DMS153 treated with DMSO at 0.1 percent for 48 hours (cell line): ENCODE results near the gene PTPRG.

Experiments used
- DNase-seq: peaks from one replicate; lab custom pipeline; 2025; ENCODE audit not compliant: unreplicated experiment; lab: John Stamatoyannopoulos, UW

PTPRG gene

GRCh38 chr3:61616586-61616985 lies 55.2 kb downstream of the PTPRG start:
- no peak for DNase-seq

DNA sequence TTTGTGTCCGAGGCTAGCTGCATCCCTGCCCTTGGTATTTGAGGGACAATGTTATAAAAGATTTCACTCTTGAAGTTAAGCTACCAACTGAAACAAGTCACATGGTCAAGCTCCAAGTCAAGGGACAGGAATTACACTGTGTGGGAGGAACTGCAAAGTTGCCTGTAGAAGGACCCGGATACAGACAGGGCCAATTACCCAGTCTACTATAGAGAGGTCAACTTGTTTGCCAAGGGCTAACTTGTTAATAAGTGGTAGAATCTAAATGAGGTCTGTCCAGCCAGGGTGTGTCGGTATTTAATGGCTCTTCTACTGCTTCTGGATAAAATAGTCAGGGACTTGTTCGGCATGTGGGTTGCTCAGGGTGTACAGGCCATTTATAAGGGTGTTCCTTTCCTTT lies 55.7 kb downstream of the PTPRG start:
- no peak for DNase-seq

DNA sequence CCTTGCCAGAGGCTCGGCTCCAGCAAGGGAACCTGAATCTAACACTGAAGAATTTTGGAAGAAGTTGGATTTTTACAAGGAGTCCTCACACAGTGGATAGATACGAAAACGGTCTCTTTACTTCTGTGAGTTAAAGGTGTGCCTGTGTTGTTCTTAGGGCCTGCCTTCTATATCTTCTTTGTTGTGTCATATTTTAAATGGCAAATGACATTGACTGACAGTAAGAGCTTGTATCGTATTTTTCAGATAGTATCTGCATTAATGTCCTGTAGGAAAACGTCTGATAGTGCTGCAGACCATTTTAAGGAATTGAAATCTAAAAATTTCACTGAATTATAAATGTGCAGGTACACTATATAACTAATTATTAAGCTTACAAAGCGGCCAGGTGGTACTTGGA lies 56.3 kb downstream of the PTPRG start:
- no peak for DNase-seq

- no peak for DNase-seq
Observed at GRCh38 chr3:61618231-61618630, 56.9 kb downstream of the PTPRG start.

DNA sequence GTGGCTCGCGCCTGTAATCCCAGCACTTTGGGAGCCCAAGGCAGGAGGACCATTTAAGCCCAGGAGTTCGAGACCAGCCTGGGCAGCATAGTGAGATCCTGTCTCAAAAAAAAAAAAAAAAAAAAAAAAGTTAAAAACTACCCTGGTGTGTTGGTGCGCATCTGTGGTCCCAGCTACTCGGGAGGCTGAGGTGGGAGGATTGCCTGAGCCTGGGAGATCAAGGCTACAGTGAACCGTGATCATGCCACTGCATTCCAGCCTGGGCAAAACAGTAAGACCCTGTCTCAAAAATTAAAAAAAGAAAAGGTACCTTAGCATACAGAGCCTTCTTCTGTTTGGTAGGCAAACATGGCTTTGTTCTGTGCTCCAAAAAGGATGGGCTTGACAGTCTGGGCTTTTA lies 57.5 kb downstream of the PTPRG start:
- DNase-seq, result no peak

- no peak for DNase-seq
Observed at GRCh38 chr3:61620073-61620472, 58.7 kb downstream of the PTPRG start.

DNA sequence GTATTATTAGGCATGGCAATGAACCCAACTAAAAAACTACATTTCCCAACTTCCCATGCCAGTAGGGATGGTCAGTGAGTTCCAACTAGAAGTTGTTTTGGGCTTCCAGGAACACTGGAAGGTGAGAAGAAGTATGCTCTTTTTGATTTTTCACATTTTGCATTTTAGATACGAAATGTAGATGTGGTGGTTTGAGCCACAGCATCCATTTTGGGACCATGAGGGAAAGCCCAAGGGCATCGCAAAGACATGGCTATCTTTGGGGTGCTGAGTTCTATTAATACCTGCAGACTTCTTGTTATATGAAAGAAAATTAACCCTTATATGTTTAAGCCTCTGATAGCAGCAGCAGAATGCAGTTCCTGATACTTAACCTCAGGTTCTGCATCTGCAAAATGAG lies 62.9 kb downstream of the PTPRG start:
- no peak for DNase-seq

DNA sequence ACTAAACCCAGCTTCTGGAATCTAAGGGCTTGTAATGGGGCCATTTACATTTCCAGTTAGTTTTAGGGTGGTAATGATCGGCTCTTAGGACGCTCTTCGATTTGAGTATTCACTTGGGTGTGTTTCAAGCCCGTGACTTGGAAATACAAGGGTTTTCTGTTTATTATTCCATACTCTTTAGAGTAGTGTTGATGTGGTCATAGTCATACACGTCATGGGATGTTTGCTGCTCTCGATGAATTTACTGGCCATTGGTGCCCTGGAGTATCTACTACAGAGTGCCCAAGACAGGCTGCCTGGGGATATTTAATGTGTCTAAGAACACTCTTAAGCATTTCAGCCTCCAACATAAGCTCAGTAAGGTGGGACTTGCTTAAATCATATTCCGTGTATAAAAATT lies 64.1 kb downstream of the PTPRG start:
- no peak for DNase-seq

GRCh38 chr3:61626484-61626883 lies 65.1 kb downstream of the PTPRG start:
- no peak for DNase-seq

DNA sequence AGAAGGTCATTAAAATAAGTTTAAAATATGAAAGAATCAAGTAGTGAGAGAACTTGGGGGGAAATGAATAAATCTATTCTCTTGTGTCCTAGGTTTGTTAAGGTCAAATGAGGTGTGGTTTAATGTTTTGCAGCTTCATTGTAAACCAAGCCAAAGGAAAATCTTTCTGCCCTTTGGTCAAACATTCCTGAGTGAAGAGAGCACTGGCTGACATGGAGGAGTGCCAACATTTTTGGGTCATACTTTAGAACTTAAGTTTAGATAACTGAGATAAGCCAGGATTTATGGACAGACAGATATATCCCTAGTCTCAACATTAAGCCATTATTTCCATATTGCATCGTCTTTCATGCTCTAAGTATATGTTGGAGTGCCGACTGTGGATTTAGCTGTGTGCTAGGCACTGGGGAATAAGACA lies 66.4 kb downstream of the PTPRG start:
- no peak for DNase-seq

DNA sequence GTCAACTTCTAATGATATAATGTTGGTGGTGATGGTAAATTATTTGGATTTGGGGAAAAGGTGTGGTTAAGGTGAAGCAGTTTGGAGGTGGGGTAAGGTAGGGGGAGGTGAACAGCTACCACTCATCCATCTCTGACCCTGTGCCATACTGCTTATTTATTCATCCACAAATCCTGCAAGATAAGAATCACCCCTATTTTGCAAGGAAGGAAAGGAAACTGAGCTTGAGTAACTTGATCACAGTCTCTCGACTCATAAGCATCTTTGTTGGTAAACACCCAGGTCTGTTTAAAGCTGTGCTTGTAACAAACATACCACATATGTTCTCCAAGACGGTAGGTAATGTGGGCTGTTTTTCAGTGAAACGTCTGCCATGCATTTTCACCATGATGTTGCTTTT lies 67.3 kb downstream of the PTPRG start:
- no peak for DNase-seq

- DNase-seq, result no peak
Observed at GRCh38 chr3:61629442-61629841, 68.1 kb downstream of the PTPRG start.

DNA sequence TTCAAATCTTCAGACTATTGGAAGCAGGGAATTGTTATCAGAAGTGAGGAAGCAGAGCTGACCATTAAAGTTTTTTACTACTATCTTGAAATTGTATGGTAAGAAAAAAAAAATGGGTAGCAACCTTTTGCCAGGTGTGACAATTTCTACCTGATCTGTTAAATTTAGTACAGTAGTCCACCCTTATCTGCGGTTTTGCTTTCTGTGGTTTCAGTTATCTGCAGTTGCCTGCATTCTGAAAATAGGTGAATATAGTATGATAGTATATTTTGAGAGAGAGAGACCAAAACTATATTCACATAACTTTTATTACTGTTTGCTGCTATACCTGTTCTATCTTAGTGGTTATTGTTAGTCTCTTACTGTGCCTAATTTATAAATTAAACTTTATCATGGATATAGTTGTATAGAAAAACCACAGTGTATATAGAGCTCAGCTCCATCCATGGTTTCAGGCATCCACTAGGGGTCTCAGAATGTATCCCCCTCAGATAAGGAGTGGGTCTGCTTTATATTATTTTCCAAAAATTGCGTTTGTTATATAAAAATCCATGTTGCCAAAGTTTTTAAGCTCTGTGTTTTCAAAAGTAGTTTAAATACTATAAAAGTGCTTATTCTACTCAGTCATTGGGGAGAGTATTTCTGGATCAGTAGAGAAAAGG lies 69.9 kb downstream of the PTPRG start:
- DNase-seq, result no peak

DNA sequence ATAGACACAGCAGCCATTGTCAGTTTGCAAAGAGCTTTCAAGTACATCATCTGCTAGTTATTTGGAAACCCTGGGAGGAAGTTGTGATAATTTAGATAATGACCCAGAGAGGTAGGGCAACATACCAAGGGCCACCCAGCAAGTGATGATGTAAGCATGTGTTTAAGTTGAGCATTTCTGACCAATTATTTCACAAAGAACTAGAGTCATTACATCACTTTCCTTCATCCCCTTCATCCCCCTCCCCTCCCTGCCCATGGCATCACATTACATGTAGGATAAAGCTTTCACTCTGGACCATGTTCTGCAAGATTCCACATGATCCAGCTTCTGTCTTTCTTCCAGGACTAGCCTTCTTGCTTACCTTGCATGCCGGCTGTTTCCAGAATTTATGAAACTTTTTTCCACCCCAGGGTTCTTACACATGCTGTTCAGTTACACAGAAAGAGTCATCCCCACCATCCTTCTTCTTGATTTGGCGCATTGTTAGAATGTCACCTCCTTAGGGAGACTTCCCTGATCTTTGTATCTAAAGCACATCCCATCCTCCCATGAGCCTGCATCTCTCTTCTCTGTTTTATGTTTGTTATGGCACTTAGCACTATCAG lies 71.3 kb downstream of the PTPRG start:
- DNase-seq, result no peak

DNA sequence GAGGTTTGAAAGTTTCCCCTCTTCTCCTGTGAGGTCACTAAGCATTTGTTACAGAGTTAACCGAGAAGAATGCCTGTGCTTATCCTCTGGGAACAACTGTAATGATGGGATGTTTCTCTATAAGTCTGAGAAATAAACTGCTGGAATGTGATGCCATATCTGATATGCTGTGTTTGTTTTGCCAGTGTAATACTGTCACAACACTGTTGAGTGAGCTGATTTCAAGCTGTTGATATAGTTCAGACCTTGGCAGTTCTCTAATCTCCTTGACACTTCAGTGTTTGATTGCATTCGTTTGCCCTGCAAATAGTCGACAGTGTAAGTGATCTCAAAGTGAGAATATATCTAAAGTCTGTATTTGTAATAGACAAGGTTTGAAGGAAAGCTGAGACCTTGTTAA lies 73.3 kb downstream of the PTPRG start:
- no peak for DNase-seq

GRCh38 chr3:61637088-61638051 lies 76.0 kb downstream of the PTPRG start:
- DNase-seq, result no peak

DNA sequence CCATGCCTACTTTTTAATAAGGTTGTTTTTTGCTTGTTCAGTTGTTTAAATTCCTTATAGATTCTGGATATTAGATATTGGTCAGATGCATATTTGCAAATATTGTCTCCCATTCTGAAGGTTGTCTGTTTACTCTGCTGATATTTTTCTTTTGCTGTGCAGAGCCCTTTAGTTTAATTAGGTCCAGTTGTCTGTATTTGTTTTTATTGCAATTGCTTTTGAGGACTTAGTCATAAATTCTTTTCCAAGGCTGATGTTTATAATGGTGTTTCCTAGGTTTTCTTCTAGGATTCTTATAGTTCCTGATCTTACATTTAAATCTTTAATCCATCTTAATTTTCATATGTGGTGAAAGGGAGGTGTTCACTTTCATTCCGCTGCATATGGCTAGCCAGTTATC lies 77.4 kb downstream of the PTPRG start:
- no peak for DNase-seq

DNA sequence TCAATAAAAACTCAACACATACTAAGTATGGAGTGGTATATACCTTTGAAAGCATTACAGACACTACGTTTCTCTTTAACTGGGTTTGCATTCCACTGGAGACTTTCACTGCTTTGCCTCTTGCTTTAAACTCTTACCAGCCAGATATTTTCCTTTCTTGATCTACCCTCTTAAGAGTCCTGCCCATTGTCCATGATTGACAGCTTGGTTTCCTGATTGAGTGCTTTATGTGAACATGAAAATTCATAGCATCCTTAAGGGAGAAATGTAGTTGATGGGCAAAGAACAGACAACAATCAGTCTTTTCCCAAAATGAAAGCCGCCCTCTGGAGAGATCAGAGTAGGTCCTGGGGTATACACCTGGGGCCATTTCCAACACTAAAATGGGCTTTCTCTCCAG lies 78.6 kb downstream of the PTPRG start:
- DNase-seq, result no peak

GRCh38 chr3:61645148-61645547 lies 83.8 kb downstream of the PTPRG start:
- no peak for DNase-seq

DNA sequence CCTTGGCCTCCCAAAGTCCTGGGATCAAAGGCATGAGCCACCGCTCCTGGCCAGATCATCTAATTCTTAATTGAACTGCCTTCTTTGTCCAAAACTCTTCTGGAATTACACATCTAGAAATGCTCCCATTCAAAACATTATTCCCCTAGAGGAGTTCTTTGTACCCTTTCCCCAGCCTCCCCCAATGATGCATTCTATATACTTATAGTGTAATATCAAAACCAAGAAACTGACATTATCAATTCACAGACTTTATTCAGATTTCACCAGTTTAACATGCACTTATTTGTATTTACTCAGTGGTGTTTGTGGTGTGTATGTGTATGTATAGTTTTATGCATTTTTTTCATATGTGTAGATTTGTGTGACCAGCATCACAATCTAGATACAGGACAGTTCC lies 85.0 kb downstream of the PTPRG start:
- no peak for DNase-seq

GRCh38 chr3:61646851-61647525 lies 85.6 kb downstream of the PTPRG start:
- no peak for DNase-seq
